HG02943 (cell line): ENCODE data around the gene TENT4A.

Experiments
- ATAC-seq: cut with Tn5 transposase; IDR thresholded peaks from one replicate; pipeline ENCODE4 v1.9.1; 2021; ENCODE audit warnings: mild to moderate bottlenecking, low read depth, moderate library complexity; ENCODE audit not compliant: unreplicated experiment

Gene TENT4A

GRCh38 chr5:6730807-6731206 lies 17.6 kb downstream of the TENT4A start:
- no peak for ATAC-seq

DNA sequence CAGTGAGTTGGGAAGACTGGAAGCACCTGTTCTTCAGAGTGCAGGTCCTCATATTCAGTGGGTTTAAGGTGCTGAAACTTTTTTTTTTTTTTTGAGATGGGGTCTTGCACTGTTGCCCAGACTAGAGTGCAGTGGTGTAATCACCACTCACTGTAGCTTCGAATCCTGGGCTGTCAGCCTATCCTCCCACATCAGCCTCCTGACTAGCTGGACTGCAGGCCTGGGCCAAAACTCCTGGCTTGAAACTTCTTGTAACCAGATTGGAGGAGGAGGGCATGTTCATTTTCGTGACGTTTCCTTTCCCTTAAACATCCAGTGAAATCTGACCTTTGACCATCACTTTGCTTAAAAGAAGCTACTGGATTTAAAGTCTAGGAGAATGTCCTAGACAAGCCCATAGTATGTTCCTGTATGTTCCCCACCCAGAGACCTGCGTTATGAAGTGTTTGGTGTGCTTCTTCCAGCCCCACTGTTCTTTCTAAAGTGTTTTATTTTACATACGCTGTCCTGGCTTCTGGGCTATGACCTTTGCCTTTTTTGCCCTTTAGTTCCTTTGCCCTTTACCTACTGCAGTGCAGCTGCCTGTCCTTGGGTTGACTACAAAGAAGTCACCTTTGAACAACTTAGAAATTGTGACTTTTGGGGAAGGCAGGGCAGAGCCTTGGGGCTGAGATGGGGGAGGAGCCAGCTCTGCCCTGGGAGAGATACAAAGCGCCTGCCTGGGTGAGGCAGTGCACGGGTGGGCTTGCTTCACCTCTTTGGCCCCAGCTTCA lies 18.4 kb downstream of the TENT4A start:
- ATAC-seq = no peak

DNA sequence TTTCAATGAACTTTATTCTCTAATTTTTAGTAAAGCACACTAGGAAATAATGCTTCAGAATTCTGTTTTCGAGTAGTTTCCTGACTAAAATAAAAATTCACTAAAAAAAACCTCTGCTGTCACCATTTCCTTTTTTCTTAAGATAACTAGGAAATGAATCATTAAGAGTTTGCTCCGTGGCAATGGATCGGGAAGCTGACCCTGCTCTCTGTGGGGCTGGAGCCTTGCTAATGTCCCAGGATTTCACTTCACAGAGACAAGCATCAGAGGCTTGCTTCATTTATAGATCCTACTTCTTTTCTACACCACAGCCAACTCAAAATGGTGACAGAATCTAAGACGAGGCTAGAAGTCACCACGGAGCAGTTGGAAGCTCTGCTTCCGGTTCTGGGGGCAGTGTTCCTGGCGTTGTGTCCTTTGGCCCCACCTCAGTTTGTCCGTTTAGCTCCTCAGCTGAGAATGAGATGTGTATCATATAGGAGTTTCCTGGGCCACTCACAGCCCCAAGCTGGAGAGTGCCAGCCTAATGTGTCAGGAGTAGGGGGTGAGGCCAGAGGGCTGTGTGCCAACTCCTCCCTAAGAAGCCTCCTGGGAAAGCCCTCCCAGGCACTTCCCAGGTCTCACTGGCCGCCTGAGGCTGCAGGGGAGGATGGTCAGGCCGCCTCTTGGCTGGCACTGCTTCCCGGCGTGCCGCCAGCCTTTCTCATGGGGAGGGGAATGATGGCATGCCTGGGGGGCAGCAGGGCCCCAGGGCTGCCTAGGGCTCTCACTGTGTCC lies 19.6 kb downstream of the TENT4A start:
- ATAC-seq = no peak

GRCh38 chr5:6733411-6734242 lies 20.4 kb downstream of the TENT4A start:
- no peak for ATAC-seq

GRCh38 chr5:6734243-6734700 lies 21.0 kb downstream of the TENT4A start:
- no peak for ATAC-seq

GRCh38 chr5:6734781-6735180 lies 21.5 kb downstream of the TENT4A start:
- ATAC-seq = no peak

DNA sequence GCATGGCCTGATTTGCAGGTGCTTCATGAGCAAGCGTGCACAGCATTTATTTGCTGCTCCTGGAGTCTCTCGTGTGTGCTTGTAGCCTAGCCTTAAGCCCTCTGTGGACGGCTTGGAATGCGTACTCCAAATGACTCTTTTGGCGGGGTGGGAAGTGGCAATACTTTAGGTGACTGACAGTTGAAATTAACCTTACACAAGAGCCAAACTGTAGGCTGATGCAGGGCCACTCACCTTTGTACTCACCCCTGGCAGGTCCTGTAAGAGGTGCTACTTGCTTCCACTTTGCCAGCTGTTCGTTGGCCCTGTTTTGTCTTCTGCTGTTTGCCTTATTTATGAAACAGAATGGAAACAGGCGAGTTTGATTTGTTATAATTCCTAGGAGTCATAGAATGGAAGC lies 22.9 kb downstream of the TENT4A start:
- no peak for ATAC-seq

GRCh38 chr5:6736524-6737042 lies 23.4 kb downstream of the TENT4A start:
- no peak for ATAC-seq

- peak; percentile 76 for ATAC-seq
Observed at GRCh38 chr5:6737043-6737941, 24.1 kb downstream of the TENT4A start.

DNA sequence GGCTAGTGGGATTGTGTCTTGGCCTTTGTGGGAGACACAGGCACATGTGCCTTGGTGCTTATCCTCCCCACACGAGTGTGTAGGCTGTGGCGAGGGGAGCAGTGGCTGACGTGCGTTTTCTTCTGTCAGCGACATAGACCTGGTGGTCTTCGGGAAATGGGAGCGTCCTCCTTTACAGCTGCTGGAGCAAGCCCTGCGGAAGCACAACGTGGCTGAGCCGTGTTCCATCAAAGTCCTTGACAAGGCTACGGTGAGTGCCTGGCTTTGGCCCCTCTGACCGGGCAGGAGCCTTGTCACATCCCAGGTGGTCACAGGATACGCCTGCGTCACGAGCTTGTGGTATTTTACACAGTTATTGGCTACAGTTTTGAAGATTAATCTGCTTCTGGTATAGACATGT lies 26.4 kb downstream of the TENT4A start:
- ATAC-seq = no peak

GRCh38 chr5:6740586-6741150 lies 27.4 kb downstream of the TENT4A start:
- ATAC-seq = no peak

- no peak for ATAC-seq
Observed at GRCh38 chr5:6742081-6742758, 29.0 kb downstream of the TENT4A start.

- ATAC-seq = no peak
Observed at GRCh38 chr5:6743161-6743560, 29.9 kb downstream of the TENT4A start.

GRCh38 chr5:6744841-6745705 lies 31.8 kb downstream of the TENT4A start:
- ATAC-seq = no peak

DNA sequence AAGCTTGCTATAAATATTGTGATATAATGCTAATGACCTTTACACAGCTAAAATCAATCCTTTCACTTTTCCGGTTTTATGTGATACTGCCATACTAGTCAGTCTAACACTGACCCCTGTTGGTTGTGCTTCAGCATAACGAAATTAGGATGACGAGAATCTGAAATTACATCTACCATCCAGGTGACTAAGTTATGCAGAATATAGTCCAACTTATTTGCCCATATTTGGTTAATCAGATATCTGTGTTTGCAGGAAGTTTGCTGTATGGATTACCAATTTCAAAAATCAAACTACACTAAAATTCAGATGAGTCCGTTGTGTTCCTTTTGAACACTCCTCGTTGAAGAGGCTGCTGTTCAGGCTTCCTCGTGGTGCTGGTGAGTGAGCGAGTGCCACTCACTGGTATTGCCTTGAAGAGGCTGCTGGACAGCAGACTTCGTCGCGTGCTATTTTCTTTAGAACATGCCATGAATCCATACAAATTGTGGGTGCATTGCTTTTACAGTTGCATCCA lies 32.5 kb downstream of the TENT4A start:
- no peak for ATAC-seq

DNA sequence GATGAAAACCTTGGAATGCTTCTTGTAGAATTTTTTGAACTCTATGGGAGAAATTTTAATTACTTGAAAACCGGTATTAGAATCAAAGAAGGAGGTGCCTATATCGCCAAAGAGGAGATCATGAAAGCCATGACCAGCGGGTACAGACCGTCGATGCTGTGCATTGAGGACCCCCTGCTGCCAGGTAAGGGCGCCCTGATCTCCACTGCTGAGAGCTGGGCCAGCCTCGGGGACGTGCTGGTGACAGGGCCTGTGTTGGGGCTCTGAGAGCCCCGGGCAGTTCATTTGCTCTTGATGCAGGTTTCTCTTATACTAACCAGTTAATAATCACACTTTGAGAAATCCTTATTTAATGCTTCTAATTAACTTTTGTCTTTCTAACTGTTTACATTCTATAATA lies 33.0 kb downstream of the TENT4A start:
- ATAC-seq = no peak

- no peak for ATAC-seq
Observed at GRCh38 chr5:6747103-6747502, 33.9 kb downstream of the TENT4A start.

DNA sequence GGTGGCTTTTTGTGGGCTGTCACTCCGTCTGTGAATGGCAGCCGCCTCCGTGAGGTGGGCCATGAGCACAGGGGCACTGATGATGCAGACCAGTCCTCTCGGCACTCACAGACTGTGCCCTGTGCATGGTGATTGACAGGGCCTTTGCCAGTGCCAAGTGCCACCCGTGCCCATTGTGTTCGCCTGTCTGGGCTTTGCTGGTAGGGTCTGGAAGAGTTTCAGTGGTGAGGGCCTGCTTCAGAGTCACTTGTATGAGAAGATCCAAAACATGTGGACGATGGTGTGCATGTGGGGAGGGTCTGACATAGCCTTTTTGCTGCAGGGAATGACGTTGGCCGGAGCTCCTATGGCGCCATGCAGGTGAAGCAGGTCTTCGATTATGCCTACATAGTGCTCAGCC lies 34.9 kb downstream of the TENT4A start:
- ATAC-seq = no peak
